GM19035 (cell line): Measurements from ENCODE around the gene MTMR3.

ENCODE experiments used
- ATAC-seq: cut with Tn5 transposase; IDR thresholded peaks from one replicate; pipeline ENCODE4 v1.9.1; 2021; ENCODE audit not compliant: unreplicated experiment

MTMR3 gene

DNA sequence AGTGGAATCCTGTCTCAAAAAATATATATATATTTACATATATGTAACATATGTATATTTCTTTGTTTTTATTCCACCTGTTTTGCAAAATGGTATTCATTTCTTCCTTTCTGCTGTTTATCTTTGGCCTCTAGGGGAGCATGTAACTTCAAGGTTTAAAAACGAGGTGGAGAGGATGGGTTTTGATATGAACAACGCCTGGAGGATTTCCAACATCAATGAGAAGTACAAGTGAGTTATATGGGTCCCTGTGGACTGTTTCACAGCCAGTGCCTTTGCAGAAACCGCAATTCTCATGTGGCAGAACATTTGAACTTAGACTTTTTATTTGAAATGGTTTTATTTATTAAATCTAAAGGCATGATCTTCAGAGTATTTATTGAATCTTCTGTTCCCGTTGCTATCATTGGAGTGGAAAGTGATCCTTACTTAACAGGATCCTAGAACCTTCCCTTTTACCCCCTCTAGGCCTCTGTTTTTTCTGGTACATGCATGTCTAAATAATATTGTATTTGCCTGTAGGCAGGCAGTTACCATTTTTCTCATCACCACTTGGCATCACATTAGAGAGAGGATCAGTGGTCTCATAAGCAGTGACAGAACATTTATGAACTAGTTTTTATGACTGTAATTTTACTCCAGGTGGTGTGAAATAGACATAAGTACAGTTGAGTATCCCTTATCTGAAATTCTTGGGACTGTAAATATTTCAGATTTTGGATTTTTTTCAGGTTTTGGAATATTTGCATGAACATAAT lies 115.8 kb downstream of the MTMR3 start:
- no peak for ATAC-seq

DNA sequence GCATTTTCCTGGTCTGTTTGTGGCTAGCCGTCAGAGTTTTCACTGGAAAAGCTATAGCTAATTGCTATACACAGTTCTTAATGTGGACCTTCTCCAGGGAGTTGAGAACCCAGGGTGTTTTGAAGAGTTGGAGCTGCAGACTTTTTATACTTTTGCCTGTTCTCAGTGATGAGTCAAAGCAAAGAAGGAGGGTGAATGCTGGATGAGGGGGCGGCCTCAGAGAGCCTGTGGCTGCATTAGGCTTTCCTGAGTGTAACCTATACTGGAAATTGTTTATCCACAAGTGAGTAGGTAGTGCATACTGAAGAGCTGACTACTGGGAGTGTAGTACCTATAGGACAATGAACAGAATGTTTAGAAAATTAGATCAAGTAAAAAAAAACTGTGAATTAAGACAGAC lies 117.6 kb downstream of the MTMR3 start:
- ATAC-seq: no peak

DNA sequence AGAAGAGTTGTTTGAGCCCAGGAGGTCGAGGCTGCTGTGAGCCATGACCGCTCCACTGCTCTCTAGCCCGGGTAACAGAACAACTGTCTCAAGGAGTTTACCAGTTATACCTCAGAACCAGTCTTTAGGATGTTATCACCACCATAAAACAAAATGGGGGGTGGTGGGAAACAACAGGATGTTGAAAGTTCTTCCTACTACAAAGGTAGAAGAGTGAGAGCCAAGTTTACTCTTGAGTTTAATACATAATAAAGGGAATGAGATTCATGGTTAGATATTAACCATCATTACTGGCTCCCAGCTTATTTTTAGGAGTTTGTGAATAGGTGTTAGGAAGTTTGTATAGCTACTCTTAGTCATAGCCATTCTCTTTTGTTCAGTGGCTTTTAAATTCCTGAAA lies 118.5 kb downstream of the MTMR3 start:
- ATAC-seq: no peak

DNA sequence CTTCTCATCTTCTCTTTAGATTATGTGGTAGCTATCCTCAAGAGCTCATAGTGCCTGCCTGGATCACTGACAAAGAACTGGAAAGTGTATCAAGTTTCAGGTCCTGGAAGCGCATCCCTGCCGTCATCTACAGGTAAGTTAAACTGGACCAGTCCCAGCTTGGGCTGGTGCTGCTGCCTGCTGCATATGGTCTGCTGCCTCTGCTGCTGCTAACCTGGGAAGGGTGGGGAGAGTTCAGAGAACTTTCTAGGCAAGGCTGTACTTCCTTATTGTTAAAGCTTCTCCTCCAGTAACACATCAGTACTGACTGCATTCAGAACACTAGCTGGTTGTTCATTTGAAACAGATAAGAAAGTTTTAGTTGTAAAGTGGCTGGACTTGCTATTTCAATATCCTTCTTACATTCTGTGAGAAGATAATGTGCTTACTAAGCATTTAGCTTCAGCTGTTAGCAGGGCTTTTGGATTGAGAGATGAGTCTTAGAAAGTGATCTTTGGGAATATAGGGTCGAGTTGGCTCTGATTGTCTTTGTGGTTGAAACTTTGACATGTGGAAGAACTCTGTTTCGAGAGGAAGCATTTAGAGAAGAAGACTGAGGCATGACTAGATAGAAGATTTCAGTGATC lies 120.0 kb downstream of the MTMR3 start:
- ATAC-seq: no peak

DNA sequence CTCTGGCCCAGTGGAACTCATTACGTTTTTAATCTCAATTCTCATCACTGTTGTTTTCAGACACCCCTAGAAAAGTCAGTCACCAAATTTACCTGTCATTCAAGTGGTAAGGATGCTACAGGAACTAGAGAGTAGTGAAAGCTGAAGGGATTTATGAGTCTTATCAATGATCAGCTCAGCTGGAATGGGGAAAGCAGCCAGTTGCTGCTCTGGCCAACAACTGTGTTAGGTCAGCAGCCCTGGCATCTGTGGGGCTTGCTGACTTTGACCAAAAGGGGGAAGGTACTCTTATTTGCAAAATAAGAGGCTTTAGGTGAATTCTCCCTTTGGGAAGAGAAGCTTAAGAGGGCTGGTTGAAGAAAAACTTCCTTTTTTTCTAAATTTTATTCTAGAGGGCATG lies 121.1 kb downstream of the MTMR3 start:
- ATAC-seq: no peak

DNA sequence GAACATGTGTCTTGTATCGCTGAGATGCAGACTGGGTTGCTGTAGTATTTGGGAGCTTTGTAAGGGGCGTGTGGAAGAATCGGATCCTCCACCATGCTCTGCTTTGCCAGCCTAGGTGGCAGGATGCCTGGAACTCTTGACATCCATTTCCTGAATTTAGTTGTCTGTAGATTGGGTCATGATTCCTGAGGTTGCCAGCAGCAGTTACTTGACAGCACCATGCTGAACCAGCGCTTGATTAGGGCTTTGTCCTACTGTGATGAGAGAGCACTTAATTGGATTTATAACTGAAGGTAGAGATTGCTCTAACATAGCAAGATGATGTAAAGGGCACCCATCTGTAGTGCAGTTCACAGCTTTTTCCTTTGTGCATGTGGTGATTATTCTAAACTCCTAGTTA lies 121.7 kb downstream of the MTMR3 start:
- no peak for ATAC-seq

DNA sequence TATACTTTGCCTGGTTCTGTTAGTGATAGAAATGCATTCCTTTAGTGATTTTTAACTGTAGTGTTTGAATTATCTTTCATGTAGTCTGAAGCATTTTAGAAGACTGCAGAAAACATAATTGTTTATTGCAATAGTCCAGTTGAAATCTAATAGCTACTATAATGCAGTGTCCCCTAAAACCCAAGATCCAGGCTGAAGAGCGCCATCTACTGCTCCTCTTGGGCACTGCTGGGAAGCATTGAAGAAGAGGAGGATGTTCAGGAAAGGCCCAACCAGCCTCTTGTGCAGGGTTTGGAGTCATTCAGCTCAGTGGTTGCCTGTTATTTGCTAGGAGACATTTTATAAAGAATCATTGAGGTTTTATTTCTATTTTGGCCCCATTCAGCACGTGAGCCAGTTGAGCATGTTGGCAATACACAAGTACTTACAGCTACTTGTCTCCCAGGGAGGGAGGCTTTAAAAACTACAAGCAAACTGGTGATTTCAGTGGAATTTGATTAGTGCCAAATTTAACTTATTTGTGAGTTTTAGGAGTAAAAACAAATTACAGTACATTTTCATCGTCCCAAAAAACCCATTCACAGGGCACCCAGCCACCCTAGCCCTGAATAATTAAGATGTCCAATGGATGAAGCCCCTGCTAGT lies 122.4 kb downstream of the MTMR3 start:
- no peak for ATAC-seq

DNA sequence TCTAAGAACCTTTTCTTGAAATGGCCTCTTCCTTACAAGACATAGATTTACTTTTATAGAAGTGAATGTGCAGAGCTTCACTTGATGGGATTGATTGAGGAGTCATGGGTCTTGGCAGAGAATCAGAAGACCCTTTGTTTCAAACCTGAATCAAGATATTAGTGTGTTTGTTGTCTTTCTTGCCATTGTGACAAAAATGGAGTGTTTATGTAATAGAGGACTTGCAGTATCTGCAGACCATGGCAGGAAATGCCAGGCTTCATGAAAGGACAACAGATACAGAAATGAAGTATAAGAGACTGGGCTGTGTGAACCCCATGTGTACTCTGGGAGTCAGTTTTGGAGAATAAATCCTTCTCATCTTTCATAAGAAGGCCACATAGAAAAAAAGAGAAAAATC lies 124.4 kb downstream of the MTMR3 start:
- ATAC-seq: no peak

DNA sequence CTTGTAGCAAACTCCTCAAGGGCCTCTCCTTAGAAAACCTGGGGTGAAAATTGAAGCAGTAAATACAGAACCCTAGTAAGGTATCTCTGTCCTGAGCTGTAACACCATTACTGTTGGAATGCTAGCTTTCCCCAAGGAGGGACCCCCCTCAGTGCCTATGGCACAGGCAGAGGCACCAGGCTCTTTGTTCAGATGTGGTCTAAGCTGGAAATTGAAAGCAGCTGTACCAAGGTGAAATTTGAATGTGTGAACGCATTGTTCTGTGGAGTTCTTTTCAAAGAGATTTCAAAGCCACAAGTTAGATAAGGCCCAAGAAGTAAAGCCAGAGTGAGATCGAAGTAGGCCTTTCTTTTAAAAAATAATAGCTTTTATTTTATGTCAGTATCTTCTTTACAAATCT lies 125.4 kb downstream of the MTMR3 start:
- ATAC-seq: no peak

DNA sequence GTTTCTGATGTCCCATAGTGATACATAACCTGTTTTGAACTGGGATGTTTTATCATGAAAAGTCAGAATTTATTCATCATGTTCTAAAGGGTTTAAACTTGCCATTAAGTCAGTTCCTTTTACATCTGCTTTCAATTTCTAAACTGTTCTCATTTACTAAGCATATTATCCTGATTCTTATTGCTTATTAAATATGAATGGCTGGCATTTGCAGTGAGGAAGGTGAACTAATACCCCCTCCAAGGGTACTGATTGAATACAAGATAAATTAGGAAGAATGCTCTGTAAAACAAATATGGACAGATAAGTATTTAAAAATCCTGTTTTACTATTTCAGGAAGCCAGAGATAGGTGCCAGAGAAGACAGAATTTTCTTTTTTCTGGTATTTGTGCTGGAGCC lies 126.5 kb downstream of the MTMR3 start:
- no peak for ATAC-seq

DNA sequence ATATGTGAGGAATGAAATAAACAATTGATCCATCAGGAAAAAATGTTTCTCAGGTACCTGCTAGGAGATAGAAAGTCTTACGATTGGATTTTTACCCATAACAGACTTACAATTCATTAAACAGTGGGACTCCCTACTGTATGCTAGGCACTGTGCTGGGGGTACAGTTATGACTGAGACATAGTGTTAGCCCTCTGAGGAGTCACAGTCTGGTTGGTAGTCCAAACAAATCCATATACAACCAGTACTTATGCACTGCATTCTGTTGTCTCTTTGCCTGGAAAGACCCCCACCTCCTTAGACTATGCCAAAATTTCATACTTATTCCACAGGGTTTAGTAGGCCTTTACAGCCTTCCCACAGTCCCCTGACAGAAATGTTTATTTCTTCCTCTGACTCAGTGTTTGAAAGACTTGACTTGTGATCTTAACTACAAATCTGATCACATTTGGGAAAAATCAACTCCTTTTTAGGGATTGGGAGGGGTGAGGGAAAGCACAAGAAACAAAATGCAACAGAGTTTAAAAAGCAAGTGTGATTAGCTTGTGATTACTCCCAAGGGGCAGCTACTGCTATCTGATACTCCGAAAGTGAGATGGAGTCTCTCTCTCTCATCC lies 127.9 kb downstream of the MTMR3 start:
- no peak for ATAC-seq

DNA sequence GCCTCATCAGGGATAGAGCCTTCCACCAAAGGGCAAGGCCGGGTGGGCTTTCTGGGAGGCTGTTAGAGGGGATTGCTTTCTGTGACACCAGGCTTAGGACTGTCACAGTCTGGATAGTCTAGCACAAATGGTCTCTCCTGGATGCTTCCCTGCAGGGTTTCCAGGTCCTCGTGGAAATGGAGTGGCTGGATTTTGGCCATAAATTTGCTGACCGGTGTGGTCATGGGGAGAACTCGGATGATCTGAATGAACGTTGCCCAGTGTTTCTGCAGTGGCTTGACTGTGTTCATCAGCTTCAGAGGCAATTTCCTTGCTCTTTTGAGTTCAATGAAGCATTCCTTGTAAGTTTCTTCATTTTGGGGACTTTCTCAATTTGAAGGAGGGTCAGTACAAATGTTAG lies 130.2 kb downstream of the MTMR3 start:
- ATAC-seq: no peak

DNA sequence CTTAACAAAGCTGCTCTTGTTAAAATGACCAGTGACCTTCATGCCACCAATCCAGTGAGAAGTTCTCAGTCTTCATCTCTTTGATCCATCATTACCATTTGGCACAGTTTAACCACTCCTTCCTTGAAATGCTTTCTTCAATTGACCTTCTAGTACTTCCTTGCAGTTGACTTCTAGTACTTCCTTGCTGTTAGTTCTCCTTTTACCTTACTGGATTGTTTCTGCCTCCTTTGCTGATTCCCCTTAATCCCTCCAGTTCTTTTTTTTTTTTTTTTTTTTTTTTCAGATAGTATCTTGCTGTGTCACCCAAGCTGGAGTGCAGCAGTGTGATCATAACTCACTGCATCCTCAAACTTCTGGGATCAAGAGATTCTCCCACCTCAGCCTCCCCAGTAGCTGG lies 131.3 kb downstream of the MTMR3 start:
- no peak for ATAC-seq

DNA sequence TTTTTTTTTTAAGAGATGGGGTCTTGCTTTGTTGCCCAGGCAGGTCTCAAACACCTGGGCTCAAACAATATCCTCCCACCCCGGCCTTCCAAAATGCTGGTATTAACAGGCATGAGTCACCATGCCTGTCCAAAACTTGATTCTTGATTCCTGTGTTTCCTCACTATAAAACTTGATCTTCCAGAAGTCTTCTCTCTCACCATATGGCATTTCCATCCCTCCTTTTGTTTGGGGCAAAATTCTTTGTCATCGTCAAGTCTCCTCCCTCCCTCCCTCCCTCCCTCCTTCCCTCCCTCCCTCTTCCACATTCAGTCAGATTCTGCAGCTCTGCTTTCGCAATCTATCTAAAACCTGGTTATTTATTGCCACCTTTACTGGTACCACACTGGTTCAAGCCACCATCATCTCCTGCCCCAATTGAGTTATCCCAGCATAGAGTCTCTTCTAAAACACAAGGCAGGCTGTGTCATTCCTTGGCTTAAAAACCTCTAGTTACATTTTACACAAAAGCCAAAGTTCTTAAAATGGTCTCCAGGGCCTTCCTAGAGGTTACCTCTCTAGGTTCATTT lies 132.3 kb downstream of the MTMR3 start:
- ATAC-seq: no peak

DNA sequence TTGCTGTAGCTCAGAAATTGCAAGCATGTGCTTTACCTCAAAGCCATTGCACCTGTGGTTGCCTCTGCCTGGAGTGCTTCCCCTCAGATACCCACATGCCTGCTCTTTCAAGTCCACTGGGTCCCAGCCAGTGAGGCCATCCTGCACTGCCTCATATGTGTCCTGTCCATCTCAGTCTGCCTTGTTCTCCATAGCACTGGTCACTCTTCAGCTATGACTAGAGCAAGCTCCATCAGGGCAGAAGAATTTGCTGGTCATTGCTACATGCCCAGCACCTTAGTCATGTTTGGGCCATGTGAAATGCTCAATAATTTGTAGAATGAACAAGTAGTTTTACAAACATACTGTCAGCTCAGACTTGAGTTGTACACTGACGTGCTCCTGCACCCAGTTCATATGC lies 132.9 kb downstream of the MTMR3 start:
- no peak for ATAC-seq

DNA sequence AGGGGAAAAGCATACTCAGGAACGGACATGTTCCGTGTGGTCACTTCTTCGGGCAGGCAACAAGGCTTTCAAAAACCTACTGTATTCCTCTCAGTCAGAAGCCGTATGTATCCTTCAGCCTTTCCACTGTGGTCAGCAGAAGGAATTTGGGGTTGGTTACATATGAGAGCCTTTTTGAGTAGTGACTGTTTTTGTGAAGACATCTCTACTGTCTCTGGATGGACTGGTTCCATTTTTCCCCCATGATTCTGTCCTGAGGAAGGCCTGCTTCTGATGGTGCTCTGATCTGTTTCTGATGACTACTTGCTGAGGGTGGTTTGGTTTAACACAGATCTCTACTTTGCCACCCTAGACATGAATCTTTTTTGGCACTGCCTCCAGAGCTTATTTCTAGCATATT lies 133.6 kb downstream of the MTMR3 start:
- ATAC-seq: no peak

DNA sequence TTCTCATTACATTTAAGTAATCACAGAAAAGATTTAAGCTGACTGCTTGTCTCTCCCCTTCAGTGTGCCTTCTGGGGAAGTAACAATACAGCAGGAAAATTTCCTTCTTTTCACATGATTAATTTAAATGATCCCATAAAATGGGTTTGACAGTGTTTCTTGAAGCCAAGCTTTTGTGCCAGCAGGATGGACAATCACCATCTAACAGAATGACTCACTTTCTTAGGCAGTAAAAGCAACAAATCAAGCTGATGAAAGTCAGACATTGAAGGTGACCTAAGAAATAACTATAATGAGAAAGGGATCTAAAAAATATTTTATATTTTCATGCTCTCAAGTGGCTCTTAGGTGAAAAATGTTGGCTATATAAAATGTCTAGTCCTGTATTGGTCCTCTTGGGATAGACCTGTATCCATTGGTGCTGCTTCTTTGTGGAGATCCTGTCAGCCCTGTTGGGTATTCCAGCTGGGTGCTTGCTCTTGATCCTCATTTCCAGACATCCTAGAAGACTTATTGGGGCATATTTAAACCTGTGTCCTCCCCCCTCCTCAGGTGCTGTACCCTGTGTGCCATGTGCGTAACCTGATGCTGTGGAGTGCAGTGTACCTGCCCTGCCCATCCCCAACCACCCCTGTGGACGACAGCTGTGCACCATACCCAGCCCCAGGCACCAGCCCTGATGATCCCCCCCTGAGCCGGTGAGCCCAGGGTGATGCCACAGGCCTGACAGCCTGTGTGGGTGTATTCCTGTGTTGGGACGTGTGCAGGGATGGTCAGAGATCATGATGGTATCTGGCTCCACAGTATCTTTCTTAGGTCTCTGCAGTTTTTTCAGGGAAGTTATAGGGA lies 134.6 kb downstream of the MTMR3 start:
- no peak for ATAC-seq

DNA sequence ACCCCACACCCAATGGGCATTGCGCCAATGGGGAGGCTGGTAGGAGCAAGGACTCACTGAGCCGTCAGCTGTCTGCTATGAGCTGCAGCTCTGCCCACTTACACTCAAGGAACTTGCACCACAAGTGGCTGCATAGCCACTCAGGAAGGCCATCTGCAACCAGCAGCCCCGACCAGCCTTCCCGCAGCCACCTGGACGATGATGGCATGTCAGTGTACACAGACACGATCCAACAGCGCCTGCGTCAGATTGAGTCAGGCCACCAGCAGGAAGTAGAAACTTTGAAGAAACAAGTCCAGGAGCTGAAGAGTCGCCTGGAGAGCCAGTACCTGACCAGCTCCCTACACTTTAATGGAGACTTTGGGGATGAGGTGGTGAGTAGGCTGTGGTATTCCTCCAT lies 137.5 kb downstream of the MTMR3 start:
- no peak for ATAC-seq

DNA sequence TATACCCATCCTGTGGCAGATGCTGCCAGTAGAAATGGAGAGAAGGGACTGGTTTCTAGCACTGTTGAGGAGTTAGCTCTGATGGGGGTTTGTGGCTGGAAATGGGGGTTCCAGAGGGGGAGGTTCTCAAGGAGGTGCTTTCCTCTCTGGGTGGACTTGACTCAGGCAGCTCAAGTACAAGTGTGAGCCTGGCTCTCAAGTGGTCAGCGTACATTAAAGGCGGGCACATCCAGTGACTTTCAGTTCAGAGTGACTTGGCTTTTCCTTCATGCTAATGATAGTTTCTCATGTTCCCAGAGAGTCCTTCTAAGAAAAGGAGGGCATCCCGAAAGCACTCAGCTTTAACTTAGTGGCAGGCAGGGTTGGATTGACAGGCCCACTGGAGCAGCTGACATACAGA lies 138.4 kb downstream of the MTMR3 start:
- no peak for ATAC-seq

DNA sequence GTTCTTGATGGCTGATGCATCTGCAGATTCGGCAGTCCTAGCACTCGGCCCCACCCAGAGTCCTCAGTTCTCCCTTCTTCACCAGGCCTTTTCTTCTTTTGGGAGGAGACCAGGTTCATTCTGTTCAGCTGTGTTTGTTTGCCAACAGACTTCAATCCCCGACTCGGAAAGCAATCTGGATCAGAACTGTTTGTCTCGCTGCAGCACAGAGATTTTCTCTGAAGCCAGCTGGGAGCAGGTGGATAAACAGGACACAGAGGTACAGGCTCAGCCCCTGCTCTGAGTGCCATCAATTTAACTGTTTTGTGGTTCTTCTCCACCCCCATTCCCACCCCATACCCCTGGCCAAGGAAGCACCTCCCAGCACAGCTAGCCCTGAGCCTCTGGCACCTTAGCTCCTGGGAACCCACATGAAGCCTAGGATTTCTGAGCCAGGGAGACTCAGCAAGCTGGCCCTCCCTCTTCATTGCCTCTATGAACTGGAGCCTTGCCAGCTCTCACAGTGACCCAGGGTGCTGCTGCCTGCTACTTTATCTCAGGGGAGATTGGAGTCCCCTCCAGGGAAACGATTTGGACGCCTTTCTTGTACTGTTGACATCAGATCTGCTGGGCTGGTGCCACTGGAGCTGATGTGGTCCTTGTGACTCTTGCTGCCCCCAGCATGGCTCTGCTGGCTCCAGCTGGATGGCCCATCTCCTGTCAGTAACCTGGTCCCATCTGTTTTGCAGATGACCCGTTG lies 139.1 kb downstream of the MTMR3 start:
- ATAC-seq: no peak
